Type B pancreatic cell (in vitro differentiated cells): ENCODE data around the gene TMEM229B. TPM values are rescaled to one million over a fixed set of nuclear protein-coding genes. Genes with fewer than 3 reads are reported as not detected.

Experiments
- DNase-seq: peaks from one replicate; pipeline ENCODE4 v3.0.0; 2021; ENCODE audit warnings: mixed read lengths; ENCODE audit not compliant: unreplicated experiment; ENCODE audit errors: extremely low spot score
- H3K27ac Mint-ChIP-seq: 2 replicates; pipeline ENCODE4 v1.8.0; 2021; ENCODE audit warnings: mild to moderate bottlenecking, mixed read lengths
- H3K27me3 Mint-ChIP-seq: 2 replicates; pipeline ENCODE4 v1.8.0; 2021; ENCODE audit warnings: mixed read lengths
- H3K36me3 Mint-ChIP-seq: 2 replicates; pipeline ENCODE4 v1.8.0; 2021; ENCODE audit warnings: mixed read lengths
- H3K4me1 Mint-ChIP-seq: one replicate; pipeline ENCODE4 v1.8.0; 2021; ENCODE audit warnings: mixed read lengths; ENCODE audit not compliant: unreplicated experiment
- H3K4me3 Mint-ChIP-seq: 2 replicates; pipeline ENCODE4 v1.8.0; 2021; ENCODE audit warnings: mild to moderate bottlenecking, mixed read lengths
- H3K9me3 Mint-ChIP-seq: 2 replicates; pipeline ENCODE4 v1.8.0; 2021; ENCODE audit warnings: mixed read lengths
- CTCF ChIP-seq: fragments of 200-600 bp; sonication (generic); conservative IDR thresholded peaks from 2 replicates; pipeline ENCODE4 v1.5.0; 2021; ENCODE audit warnings: antibody characterized with exemption, mild to moderate bottlenecking
- total RNA-seq: library from RNA; stranded (reverse); gene quantifications from 2 replicates; pipeline ENCODE4 v1.2.1, GENCODE V29; 2021; ENCODE audit warnings: low replicate concordance

TMEM229B gene
- total RNA-seq, 1 donor from 2014 or later, result 2.1 TPM

GRCh38 chr14:67526181-67526580 is 37.7 kb upstream of the TMEM229B start:
- Mint-ChIP-seq H3K27me3 (peaks cover 55% of the 10 kb centered on the region), H3K36me3 (no peaks in the 10 kb centered on the region), H3K27ac (no peak overlapping the region), H3K4me3 (no peak overlapping the region), H3K9me3 (no peaks in the 10 kb centered on the region), H3K4me1 (no peaks in the 10 kb centered on the region)
- DNase-seq, result no peak
- TF ChIP-seq CTCF, result no peak

GRCh38 chr14:67525389-67525788 is 36.9 kb upstream of the TMEM229B start:
- Mint-ChIP-seq H3K27ac (no peak overlapping the region), H3K9me3 (no peaks in the 10 kb centered on the region), H3K36me3 (no peaks in the 10 kb centered on the region), H3K27me3 (peaks cover 55% of the 10 kb centered on the region), H3K4me1 (no peaks in the 10 kb centered on the region), H3K4me3 (no peak overlapping the region)
- DNase-seq, result no peak
- TF ChIP-seq CTCF, result no peak

- peaks cover 57% of the 10 kb centered on the region for H3K27me3 Mint-ChIP-seq
- DNase-seq, result no peak
- no peak for TF ChIP-seq CTCF
- H3K27ac Mint-ChIP-seq, result no peak overlapping the region
- no peaks in the 10 kb centered on the region for H3K4me1 Mint-ChIP-seq
- H3K4me3 Mint-ChIP-seq, result no peak overlapping the region
- H3K36me3 Mint-ChIP-seq, result no peaks in the 10 kb centered on the region
- no peaks in the 10 kb centered on the region for H3K9me3 Mint-ChIP-seq
Observed at GRCh38 chr14:67524634-67524963, 36.1 kb upstream of the TMEM229B start.

- DNase-seq, result no peak
- Mint-ChIP-seq H3K4me1 (no peaks in the 10 kb centered on the region), H3K27me3 (peaks cover 60% of the 10 kb centered on the region), H3K4me3 (no peak overlapping the region), H3K27ac (no peak overlapping the region), H3K36me3 (no peaks in the 10 kb centered on the region), H3K9me3 (no peaks in the 10 kb centered on the region)
- TF ChIP-seq CTCF, result no peak
Observed at GRCh38 chr14:67523764-67524633, 35.5 kb upstream of the TMEM229B start.

GRCh38 chr14:67522270-67522669 is 33.7 kb upstream of the TMEM229B start:
- Mint-ChIP-seq H3K4me1 (no peaks in the 10 kb centered on the region), H3K27me3 (peaks cover 70% of the 10 kb centered on the region), H3K36me3 (no peaks in the 10 kb centered on the region), H3K27ac (no peak overlapping the region), H3K9me3 (no peaks in the 10 kb centered on the region), H3K4me3 (no peak overlapping the region)
- no peak for TF ChIP-seq CTCF
- DNase-seq, result no peak
